ENCODE measurements around the gene PEA15.

The PEA15 gene

GRCh38 chr1:160161965-160162705, 43.0 kb upstream of the PEA15 start:
- peak; percentile 24 for TF ChIP-seq CTCF (IDR thresholded peaks at IDR 0.05; ENCODE audit: insufficient read depth, missing control alignments)
- DNase-seq (ENCODE audit: insufficient read length, low spot score) = no peak
- no peak for FAIRE-seq

GRCh38 chr1:160162931-160163330, 42.3 kb upstream of the PEA15 start:
- DNase-seq (ENCODE audit: insufficient read length, low spot score) (no peak), FAIRE-seq (no peak)
- no peak for TF ChIP-seq CTCF (IDR thresholded peaks at IDR 0.05; ENCODE audit: insufficient read depth, missing control alignments)

GRCh38 chr1:160163615-160164014, 41.6 kb upstream of the PEA15 start:
- TF ChIP-seq CTCF (IDR thresholded peaks at IDR 0.05; ENCODE audit: insufficient read depth, missing control alignments) = no peak
- DNase-seq (ENCODE audit: insufficient read length, low spot score) (no peak), FAIRE-seq (no peak)

GRCh38 chr1:160164121-160164520, 41.1 kb upstream of the PEA15 start:
- TF ChIP-seq CTCF (IDR thresholded peaks at IDR 0.05; ENCODE audit: insufficient read depth, missing control alignments) = no peak
- FAIRE-seq = no peak
- DNase-seq (ENCODE audit: insufficient read length, low spot score) = no peak

GRCh38 chr1:160166166-160166868, 38.9 kb upstream of the PEA15 start:
- DNase-seq (ENCODE audit: insufficient read length, low spot score) = no peak
- no peak for TF ChIP-seq CTCF (IDR thresholded peaks at IDR 0.05; ENCODE audit: insufficient read depth, missing control alignments)
- no peak for FAIRE-seq

GRCh38 chr1:160167056-160167455, 38.1 kb upstream of the PEA15 start:
- no peak for TF ChIP-seq CTCF (IDR thresholded peaks at IDR 0.05; ENCODE audit: insufficient read depth, missing control alignments)
- no peak for FAIRE-seq
- DNase-seq (ENCODE audit: insufficient read length, low spot score) = no peak

- DNase-seq (ENCODE audit: insufficient read length, low spot score) (no peak), FAIRE-seq (no peak)
- no peak for TF ChIP-seq CTCF (IDR thresholded peaks at IDR 0.05; ENCODE audit: insufficient read depth, missing control alignments)
Measured at GRCh38 chr1:160167580-160167979, 37.6 kb upstream of the PEA15 start.
